ENCODE results near the gene PNPLA3. TPM values are rescaled to one million over a fixed set of nuclear protein-coding genes. Genes with fewer than 3 reads are reported as not detected.

PNPLA3 gene
- total RNA-seq, 3 donors from 2014 or later, result 2.4 to 3.1 (median 2.9) TPM

- Histone ChIP-seq H3K9me3 (no peaks in the 10 kb centered on the region), H3K27me3 (no peaks in the 10 kb centered on the region), H3K4me1 (no peaks in the 10 kb centered on the region), H3K36me3 (no peaks in the 10 kb centered on the region), H3K4me3 (no peak overlapping the region), H3K27ac (no peak overlapping the region)
- TF ChIP-seq, protein P1, sequence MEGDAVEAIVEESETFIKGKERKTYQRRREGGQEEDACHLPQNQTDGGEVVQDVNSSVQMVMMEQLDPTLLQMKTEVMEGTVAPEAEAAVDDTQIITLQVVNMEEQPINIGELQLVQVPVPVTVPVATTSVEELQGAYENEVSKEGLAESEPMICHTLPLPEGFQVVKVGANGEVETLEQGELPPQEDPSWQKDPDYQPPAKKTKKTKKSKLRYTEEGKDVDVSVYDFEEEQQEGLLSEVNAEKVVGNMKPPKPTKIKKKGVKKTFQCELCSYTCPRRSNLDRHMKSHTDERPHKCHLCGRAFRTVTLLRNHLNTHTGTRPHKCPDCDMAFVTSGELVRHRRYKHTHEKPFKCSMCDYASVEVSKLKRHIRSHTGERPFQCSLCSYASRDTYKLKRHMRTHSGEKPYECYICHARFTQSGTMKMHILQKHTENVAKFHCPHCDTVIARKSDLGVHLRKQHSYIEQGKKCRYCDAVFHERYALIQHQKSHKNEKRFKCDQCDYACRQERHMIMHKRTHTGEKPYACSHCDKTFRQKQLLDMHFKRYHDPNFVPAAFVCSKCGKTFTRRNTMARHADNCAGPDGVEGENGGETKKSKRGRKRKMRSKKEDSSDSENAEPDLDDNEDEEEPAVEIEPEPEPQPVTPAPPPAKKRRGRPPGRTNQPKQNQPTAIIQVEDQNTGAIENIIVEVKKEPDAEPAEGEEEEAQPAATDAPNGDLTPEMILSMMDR (IDR thresholded peaks at IDR 0.05), result no peak
- TF ChIP-seq POLR2AphosphoS5 (IDR thresholded peaks at IDR 0.05), result no peak
- no peak for TF ChIP-seq POLR2A (IDR thresholded peaks at IDR 0.05)
- no peak for DNase-seq (ENCODE audit: low spot score in 2 of 2)
- intact Hi-C loops (cut with DNase I; ENCODE audit: low total_unique reads), result no loop called here
These were observed 13.9 kb upstream of the PNPLA3 start for GRCh38 chr22:43909708-43910107.

DNA sequence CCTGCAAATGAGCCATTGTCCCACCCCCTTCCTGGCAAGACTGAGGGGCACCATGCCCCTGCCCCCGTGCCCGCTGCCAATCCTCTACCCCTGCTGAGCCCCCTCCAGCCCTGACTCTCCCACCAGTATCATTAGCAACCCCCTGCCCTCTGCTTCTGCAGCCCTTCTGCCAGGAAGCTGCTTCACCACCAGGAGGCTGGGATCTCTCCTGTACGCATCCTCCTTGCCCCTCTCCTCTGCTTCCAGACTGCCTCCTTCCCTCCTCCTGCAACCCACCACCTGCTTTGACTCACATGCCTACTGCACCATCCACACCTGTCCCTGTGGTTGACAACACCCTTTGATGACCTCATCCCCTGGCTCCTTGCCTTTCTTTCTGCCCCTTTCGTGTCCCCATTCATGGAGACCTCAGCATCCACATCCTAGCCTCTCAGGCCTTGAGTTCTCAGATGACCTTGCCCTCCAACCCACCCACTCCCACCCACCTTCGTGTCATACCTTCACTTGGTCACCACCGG is 13.4 kb upstream of the PNPLA3 start:
- TF ChIP-seq, protein P1 (IDR thresholded peaks at IDR 0.05), result no peak
- TF ChIP-seq POLR2A (IDR thresholded peaks at IDR 0.05), result no peak
- no peak for TF ChIP-seq POLR2AphosphoS5 (IDR thresholded peaks at IDR 0.05)
- intact Hi-C loops (cut with DNase I; ENCODE audit: low total_unique reads), result no loop called here
- H3K27ac ChIP-seq, result no peak overlapping the region
- no peaks in the 10 kb centered on the region for H3K9me3 ChIP-seq
- H3K27me3 ChIP-seq, result no peaks in the 10 kb centered on the region
- H3K4me3 ChIP-seq, result no peak overlapping the region
- no peaks in the 10 kb centered on the region for H3K4me1 ChIP-seq
- H3K36me3 ChIP-seq, result no peaks in the 10 kb centered on the region
- no peak for DNase-seq (ENCODE audit: low spot score in 2 of 2)

DNA sequence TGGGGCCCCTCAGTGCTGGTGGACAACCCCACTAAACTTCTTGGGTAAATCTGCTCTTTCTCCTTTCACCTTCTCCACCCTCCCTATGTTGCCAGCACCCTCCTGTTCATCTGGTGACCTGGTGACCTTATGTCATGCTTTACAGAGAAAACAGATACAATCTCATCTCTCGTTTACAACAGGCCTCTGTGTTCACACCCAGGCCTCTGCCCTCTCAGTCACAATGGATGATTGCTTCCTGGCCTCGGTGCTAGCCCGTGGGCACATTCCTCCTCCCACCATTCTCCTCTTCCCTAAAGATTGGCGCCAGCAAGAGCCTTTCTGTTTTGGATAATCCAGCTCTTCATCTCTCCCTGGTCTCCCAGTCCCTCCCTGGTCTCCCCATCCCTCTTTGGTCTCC is 12.3 kb upstream of the PNPLA3 start:
- no peaks in the 10 kb centered on the region for H3K9me3 ChIP-seq
- TF ChIP-seq POLR2AphosphoS5 (IDR thresholded peaks at IDR 0.05) (no peak), POLR2A (IDR thresholded peaks at IDR 0.05) (no peak)
- TF ChIP-seq, protein P1 (IDR thresholded peaks at IDR 0.05), result no peak
- intact Hi-C loops (cut with DNase I; ENCODE audit: low total_unique reads), result no loop called here
- no peaks in the 10 kb centered on the region for H3K27me3 ChIP-seq
- DNase-seq (ENCODE audit: low spot score in 2 of 2), result no peak
- no peaks in the 10 kb centered on the region for H3K36me3 ChIP-seq
- no peaks in the 10 kb centered on the region for H3K4me1 ChIP-seq
- no peak overlapping the region for H3K27ac ChIP-seq
- H3K4me3 ChIP-seq, result no peak overlapping the region

- no peak for DNase-seq (ENCODE audit: low spot score in 2 of 2)
- Histone ChIP-seq H3K4me3 (no peak overlapping the region), H3K36me3 (no peaks in the 10 kb centered on the region), H3K27ac (no peak overlapping the region), H3K27me3 (no peaks in the 10 kb centered on the region), H3K9me3 (no peaks in the 10 kb centered on the region), H3K4me1 (no peaks in the 10 kb centered on the region)
- intact Hi-C loops (cut with DNase I; ENCODE audit: low total_unique reads), result no loop called here
- TF ChIP-seq, protein P1 (IDR thresholded peaks at IDR 0.05), result no peak
- no peak for TF ChIP-seq POLR2AphosphoS5 (IDR thresholded peaks at IDR 0.05)
- no peak for TF ChIP-seq POLR2A (IDR thresholded peaks at IDR 0.05)
These were observed 6.1 kb upstream of the PNPLA3 start for GRCh38 chr22:43917521-43917920.

GRCh38 chr22:43919106-43919973 is 4.3 kb upstream of the PNPLA3 start:
- Histone ChIP-seq H3K27me3 (no peaks in the 10 kb centered on the region), H3K4me3 (peak overlapping the region in 2 of 3 donors; percentile 33 to 51), H3K9me3 (no peaks in the 10 kb centered on the region), H3K4me1 (no peaks in the 10 kb centered on the region), H3K36me3 (no peaks in the 10 kb centered on the region), H3K27ac (peak overlapping the region; percentile 83 to 89)
- TF ChIP-seq POLR2AphosphoS5 (IDR thresholded peaks at IDR 0.05), result peak in 2 of 3 donors; percentile 20 to 33
- TF ChIP-seq, protein P1 (IDR thresholded peaks at IDR 0.05), result no peak
- intact Hi-C loops (cut with DNase I; ENCODE audit: low total_unique reads), result no loop called here
- DNase-seq (ENCODE audit: low spot score in 2 of 2), result peak; percentile 73 to 83
